Measurements from ENCODE around the gene THAP7.

The THAP7 gene

DNA sequence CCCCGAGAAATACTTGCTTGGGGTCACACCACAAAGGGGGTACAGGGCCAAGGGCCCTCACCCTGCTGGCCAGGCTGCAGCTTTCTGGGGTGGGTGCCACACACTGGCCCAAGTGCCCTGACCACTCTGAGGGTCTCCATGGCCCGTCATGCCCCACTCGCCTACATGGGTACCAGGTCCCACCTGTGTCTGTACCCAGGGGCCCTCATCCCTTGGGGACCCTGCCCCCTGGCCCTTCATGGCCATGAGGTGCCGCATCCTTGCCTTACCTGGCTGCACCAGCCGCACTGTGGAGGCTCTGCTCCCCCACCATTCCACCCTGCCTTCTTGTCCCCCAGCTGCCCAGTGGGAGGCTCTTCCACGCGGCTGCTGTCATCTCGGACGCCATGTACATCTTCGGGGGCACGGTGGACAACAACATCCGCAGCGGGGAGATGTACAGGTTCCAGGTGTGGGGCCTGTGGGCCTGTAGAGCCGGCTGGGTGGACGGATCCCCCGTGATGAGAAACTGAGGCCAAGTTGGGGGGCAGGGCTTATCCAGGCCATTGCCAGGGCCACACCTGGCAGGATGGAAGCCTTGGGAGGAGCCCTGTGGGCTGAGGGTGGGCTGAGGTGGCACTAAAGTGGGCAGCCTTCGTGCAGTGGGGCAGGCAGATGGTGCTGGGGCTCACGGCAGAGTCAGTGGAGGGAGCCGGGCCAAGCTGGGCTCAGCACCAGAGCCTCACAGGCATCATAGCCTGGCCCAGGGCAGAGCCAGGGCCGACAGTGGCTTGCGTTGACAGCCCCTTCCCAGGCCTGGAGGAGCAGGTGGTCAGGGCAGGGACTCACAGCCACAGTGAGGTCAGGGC is 9.2 kb downstream of the THAP7 start:
- no peak for DNase-seq

DNA sequence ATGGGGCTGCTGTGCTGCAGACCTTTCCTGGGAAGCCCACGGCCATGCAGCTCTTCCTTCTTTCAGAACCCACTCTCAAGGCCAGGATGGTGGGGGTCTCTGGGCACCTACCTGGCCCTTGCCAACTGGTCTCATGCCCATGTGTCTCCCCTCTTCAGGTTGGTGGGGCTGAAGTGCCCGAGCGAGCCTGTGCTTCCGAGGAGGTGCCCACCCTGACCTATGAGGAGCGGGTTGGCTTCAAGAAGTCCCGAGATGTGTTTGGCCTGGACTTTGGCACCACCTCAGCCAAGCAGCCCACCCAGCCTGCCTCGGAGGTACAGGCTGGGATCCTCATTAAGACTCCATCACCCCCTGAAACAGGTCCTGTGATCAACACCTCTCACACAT is 9.9 kb downstream of the THAP7 start:
- DNase-seq = no peak

DNA sequence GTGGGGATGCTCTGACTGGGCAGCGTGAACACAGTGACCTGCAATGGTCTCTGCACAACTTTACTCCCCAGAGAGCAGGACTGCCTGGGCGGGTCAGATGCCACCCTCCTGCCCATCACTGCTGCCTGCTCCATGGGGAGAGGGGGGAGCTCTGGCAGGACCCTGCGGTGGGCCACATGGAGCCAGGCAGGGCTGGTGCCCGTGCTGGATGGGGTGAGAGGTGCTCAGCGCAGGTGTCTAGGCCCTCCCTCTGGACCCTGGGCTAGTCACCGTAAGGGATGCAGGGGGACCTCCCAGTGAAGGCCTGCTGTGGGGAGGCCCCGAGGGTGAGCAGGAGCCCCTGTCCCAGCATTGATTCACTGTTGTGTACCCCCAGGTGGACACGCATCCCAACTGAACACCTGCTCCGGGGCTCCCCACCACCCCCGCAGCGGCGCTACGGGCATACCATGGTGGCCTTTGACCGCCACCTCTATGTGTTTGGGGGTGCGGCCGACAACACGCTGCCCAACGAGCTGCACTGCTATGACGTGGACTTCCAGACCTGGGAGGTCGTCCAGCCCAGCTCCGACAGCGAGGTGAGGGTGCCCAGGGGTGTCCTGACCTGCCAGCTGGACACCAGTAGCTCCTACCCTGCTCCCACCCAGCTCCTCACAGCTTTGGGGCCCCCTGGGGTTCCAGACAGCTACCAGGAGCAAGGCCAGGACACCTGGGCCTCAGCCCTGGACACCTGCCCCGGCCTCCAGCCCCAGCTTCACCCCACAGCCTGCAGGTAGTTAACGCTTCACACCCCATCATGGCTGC is 10.5 kb downstream of the THAP7 start:
- no peak for DNase-seq

DNA sequence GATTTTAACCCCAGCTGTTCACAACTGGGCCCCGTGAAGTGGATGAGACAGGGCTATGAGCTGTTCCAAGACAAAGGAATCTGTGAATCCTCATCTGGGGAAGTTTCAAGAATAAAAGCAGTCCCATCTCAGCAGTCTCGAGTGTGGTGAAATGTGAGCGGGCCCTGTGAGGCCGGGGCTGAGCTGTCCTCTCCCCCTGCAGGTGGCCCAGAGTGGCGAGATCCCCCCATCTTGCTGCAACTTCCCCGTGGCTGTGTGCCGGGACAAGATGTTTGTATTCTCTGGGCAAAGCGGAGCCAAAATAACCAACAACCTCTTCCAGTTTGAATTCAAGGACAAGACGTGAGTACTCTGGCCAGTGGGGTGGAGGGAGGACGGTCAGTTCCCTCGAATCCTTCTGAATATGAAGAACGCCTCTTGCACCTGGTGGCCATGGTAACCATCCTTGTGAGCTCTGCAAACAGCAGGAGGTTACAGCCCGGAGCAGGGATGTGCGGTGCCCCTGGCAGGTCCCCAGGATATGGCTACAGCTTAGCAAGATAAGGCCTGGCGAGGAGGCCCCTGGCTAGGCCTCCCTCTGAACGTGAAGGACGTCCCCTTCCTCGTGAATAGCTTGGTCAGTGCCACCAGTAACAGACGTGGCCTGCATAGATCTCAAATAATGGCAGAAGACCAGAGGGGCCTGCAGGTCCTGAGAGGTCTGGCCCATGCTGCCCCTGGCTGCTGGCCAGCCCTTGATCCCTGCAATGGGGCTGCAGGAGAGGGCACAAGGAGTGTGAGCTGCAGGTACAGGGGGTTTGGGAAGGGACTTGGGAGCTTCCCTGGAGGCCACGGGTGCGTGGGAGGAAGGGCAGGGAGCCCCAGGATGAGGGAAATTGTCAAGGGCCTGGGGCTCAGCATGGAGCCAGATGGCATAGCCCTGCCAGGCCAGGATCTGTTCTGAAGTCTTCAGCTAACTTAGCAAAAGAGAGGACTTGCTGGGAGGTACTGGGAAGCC is 11.4 kb downstream of the THAP7 start:
- DNase-seq = no peak

DNA sequence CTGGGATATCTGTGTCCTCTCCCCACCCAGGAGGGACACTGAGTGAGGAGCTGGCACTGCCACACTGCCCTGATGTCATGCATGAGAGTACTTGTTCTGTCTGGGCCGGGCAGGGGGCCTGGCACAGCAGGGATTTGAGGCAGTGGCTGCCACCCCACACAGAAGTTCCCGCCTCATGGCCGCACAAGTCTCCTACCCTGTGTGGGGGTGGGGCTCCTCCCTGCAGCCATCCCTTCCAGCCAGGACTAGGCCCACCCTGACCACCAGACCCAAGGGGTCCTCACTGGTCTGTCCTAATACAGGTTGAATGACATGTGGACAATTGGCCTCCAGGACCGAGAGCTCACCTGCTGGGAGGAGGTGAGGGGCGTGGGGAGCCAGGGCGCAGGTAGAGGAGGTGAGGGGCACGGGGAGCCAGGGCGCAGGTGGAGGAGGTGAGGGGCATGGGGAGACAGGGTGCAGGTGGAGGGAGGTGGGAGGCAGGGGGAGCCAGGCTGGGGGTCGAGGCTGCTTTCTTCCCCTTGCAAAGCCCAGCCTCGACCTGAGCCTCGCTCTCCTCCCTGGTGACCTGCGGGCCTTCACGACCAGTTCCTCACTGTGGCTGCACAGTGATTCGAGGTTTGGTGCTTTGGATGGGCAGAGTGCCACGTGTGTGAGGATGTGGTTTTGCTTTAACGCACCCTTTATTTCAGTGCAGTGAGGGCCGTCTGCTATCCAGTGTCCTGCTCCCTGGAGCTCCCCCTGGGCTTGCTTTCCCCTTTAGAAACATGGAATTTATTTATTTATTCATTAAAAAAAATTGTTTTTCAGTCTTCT is 12.4 kb downstream of the THAP7 start:
- DNase-seq = no peak

DNA sequence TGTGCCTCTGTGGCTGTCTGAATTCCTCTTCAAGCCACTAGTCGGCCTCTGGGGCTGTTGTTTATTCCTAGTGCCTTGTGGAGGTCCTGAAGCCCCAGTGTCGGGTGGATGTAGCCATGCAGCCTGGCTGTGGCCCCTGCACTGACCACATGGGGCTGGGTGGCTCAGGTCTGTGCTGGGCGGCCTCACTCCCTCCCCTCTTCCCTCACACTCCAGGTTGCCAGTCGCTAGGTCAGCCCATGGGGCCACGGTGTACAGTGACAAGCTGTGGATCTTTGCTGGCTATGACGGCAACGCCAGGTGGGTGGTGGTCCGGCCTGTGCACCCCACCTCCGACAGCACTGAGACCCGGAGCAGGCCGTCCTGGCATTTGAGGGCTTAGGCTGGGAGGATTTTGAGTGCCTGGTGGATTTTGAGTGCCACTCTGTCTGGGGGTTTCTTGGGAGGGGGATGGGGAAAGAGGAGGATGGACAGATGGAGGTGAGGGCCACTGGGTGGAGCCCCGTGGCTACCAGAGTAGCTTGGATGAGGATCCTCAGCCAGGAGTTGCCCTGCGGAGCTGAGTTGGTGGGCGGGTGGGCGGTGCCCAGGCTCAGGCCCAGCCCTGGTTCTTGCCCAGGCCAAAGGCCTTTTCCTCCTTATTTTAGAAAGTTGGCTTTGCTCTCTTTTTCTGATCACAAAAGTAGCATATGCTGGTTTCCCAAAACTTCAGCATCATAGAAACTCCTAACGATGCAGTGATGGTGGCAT is 13.2 kb downstream of the THAP7 start:
- no peak for DNase-seq

DNA sequence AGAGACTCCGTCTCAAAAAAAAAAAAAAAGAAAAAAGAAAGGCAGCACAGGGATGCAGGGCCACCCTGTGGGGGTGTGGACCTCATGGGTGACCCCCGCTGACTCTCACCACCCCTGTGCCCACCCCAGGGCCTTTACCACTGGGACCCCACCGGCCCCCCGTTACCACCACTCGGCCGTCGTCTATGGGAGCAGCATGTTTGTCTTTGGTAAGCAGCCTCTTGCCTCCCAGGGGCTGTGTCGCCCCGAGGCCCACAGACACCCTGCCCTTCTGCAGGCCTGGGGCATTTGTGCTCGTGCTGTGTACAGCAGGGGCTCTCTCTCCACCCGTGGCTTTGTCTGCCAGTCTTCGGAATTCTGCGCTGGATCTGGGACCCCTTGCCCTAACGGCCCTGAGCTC is 14.5 kb downstream of the THAP7 start:
- no peak for DNase-seq

DNA sequence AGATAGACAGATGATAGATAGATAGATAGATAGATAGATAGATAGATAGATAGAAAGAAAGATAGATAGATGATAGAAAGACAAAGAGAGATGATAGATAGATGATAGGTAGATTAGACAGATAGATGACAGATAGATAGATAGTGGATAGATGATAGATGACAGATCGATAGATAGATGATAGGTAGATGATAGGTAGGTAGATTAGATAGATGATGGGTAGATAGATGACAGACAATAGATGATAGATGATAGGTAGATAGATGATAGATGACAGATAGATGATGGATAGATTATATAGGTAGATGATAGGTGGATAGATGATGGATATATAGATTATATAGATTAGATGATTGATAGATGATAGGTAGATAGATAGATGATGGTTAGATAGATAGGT is 15.6 kb downstream of the THAP7 start:
- DNase-seq = no peak

DNA sequence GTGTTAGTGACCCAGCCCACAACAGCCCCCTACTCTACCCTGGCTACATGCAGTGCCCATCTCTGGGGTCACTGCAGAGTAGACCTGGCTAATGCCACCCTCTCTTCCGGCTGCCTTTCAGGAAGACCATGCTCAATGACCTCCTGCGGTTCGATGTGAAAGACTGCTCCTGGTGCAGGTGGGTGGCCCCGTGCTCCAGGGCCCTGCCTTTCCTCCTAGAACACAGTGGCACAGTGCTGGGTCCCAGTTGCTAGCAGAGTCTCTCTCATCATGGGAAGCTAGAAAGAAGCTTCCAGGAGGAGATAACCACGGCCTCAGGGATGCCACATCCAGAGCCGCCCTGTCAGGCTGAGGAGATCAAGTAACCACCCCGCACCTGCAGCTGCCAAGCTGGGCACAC is 16.2 kb downstream of the THAP7 start:
- DNase-seq = no peak

DNA sequence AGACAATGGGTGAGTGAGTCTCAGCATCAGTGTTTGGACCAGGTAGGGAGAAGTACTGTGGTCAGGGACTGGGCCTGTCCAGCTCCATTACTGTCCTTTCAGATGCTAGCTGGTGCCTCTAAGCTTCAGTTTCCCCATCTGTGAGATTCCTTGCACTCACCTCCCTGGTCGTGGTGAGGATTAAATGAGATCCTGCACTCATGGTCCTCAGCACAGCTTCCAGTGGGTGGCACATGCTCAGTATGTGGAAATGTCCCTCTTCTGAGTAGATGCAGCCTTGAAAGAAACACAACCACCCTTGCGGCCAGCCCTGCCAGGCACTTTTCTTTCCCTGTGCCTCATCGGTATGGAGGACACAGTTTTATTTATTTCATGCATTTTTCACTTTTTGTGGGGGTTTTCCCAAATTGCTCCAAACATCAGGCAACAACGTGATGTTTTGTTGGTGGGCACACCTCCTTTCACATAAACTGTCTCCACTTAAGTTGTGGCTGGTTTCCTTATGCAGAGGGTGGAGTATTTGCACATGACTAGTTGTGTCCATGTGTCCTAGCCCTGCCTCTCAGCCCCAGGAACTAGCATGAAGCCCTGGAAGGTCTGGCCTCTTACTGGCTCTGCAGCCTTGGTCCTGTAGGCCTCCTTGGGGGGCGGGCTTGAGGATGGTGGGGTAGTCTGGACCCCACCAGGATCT is 18.7 kb downstream of the THAP7 start:
- DNase-seq = no peak

DNA sequence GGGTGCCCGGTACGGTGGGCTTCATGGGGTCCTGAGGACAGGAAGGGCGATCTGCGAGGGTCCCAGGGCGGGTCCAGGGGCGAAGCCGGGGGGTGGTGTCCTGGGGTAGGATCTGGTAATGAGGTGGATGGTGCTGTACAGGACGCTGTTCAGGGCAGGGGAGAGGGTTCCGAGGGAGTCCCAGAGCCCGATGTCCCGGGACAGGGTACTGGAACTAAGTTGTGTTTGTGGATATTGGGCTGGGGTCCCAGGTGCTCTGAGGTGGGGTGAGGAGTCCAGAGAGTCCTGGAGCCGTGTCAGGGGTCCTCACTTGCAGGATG is 19.4 kb downstream of the THAP7 start:
- DNase-seq = no peak

DNA sequence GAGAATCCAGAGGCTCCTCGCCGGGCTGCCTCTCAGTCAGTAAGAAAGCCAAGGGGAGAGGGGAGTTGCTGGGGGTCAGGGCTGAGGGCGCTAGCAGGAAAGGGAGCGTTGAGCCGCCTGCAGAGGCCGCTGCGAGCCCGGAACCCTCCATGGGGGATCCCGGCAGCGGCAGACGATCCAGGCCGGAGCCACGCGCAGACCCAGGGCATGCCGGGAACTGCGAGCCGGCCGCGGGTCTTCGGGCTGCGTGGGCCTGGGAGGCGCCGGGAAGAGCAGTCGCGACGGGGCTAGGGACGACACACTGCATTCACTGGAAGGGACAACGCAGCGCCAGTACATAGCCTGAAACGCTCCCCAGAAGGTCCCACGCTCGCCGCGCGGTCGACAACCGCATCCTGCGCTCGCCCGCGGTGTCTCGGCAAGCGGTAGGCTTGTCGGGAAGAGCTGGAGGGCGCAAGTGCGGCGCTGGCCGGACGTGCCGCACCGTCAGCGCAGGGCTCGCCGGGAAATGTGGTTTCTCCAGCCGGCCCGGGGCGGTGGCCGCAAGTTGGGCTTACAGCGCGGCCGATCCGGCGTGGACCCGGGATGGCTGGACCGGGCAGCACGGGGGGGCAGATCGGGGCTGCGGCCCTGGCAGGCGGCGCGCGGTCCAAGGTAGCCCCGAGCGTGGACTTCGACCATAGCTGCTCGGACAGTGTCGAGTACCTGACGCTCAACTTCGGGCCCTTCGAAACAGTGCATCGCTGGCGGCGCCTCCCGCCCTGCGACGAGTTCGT is 19.9 kb downstream of the THAP7 start, which contains the start of gene LZTR1:
Gene LZTR1 (plus strand): TSS at position 511 of the 776 bp plus-strand sequence. CDS start 75 bp downstream, at position 586.
- peak; percentile 86 to 93 (median 88) for DNase-seq

DNA sequence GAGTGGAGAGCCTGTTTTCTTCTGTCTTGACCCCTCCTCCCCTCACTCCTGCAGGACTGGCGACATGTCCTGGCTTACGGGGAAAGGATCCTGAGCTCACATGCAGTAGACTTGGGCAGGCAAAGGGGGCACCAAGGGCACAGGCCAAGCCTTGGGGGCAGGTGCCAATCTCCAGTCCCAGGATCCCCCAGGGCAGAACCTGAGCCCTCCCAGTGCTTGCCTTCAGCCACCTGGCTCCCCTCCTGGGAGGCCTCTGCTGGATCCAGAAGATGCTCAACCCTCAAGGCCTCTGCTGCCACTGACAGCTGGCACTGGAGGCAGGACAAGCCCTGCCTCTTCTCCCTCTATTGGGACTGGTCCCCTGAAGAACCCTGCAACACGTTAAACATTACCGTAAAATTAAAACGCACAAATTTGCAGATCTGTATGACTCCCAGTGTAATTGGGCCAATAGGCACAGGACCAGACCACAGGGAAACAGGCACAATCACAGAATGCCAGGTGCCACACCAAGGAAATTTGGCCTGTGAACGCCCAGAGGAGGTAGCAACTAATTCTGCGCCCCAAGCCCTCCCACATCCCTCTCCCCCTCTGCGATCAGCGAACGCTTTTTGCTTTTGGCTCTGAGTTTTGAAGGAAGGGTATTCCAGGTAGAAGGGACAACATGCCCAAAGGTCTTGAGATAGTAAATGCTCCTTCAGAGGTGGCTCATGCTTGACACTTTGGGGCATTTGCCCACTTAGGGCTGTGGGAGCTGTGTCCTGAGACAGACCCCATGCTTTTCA is 20.8 kb downstream of the THAP7 start:
- no peak for DNase-seq

DNA sequence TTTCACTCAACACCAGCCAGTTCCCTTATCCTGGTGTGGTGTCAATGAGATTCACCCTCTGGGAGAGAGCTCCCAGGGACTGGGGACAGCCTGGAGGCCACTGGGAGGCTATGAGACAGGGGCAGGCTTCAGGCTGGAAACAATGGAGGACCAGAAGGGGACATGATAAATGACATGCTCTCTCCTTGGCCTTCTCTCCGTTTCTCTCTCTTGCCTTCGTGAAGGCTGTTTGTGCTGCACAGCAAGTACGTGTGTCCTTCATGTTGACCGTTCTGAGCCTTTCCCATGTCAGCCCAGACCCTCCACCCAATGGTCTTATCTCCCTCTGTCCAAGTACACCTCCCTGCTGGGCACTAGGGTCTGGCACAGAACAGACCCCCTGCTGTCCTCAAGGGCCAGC is 21.4 kb downstream of the THAP7 start:
- DNase-seq = no peak

DNA sequence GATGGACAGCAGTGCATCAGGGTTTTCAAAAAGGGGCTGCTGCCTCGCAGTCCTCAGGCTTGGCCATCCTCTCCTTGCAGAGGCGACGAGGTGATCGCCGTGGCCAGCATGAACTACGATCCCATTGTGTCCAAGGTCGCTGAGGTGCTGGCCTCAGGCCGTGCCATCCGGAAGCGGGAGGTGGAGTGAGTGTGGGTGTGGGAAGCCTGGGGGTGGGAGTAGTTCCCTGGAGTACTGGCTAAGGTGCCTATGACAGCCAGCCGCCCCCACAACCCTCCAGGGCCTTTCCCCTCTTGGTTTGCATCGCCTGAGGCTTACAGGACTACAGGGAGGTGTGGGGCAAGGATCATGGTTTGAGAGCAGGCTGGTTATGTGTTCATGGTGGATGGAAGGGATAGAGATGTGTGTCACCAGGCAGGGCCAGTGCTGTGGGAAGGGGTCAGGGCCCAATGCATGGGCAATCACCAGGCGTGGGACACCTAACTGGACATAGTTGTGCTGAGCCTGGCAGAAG is 21.9 kb downstream of the THAP7 start:
- peak; percentile 29 to 71 (median 57) for DNase-seq

DNA sequence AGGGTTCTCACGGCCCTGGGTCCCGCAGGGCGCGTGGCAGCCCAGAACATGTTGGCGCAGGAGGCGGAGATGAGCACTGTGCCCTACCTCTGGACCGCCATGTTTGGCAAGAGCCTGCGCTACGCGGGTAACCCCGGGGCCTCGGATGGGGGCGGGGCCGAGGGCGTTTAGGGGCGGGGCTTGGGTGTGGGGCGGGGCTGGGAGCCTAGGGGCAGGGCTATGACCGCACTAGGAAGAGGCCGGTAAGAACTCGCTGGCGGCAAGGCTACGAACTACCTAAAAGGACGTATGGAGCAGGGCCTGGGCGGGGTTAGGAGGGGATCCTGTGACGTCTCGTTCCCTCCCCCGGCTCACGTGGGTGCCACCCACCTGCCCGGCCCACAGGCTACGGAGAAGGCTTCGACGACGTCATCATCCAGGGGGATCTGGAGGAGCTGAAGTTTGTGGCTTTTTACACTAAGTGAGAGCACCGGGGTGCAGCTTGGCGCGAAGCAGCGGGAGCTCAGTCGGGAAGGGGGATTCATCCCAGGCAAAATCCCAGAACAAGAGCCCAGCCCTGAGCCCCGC is 22.6 kb downstream of the THAP7 start:
- peak; percentile 69 to 87 (median 82) for DNase-seq

DNA sequence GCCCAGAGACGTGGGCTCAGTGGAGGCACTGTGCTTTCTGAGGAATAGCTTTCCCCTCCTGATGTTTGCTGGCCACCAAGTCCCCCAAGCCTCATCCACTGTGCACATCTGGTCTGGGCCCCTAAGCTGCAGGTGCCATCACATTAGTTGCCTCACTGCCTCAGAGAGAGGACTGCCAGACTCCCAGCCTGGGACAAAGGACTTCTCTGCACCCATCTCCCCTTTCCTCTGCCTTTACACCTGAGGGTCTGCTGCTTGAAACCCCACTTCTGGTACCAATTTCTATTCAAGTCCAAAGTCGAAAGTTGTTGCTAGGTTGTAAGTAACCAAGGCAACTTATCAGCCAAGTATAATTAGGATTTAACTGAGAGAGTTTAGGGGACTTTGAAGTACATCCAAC is 23.5 kb downstream of the THAP7 start:
- DNase-seq = no peak

DNA sequence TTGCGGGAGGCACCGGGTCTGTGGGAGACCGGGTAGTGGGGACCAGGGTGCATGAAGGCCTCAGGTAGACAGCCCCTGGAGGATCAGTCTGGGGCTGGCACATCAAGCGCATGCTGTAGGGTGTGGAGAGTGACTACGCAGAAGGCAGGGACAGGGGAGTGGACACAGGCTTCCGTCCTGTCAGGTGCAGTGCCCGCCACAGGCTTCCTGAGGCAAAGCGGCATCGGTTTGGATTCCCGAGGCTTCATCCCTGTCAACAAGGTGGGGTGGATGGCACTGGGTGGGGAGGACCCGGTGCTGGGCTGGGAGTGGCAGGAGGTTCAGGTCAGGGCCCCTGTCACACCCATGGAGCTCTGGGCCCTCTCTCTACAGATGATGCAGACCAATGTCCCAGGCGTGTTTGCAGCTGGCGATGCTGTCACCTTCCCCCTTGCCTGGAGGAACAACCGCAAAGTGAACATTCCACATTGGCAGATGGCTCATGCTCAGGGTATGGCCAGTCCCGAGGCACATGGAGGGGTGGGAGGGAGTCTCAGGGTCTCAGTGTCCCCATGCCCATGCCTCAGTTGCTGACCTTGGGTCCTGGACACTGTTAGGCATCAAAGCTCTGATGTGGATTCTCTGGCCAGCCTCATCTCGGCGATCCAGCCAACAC is 24.3 kb downstream of the THAP7 start:
- no peak for DNase-seq
